ENCODE measurements around the gene TSPAN7.

TSPAN7 gene

GRCh38 chrX:38694394-38694793 lies 133.1 kb downstream of the TSPAN7 start:
- DNase-seq (ENCODE audit: low read depth), result no peak
- no peak for TF ChIP-seq CTCF (conservative IDR thresholded peaks at IDR 0.05; ENCODE audit: low read length)
- no peak overlapping the region for H3K4me3 ChIP-seq (ENCODE audit: low read length)

- TF ChIP-seq CTCF (conservative IDR thresholded peaks at IDR 0.05; ENCODE audit: low read length), result no peak
- DNase-seq (ENCODE audit: low read depth), result no peak
- H3K4me3 ChIP-seq (ENCODE audit: low read length), result no peak overlapping the region
Measured at GRCh38 chrX:38697461-38697860, 136.1 kb downstream of the TSPAN7 start.

- no peak overlapping the region for H3K4me3 ChIP-seq (ENCODE audit: low read length)
- no peak for TF ChIP-seq CTCF (conservative IDR thresholded peaks at IDR 0.05; ENCODE audit: low read length)
- DNase-seq (ENCODE audit: low read depth), result no peak
Measured at GRCh38 chrX:38699121-38699520, 137.8 kb downstream of the TSPAN7 start.

- TF ChIP-seq CTCF (conservative IDR thresholded peaks at IDR 0.05; ENCODE audit: low read length), result no peak
- DNase-seq (ENCODE audit: low read depth), result no peak
- H3K4me3 ChIP-seq (ENCODE audit: low read length), result no peak overlapping the region
Measured at GRCh38 chrX:38699696-38700095, 138.4 kb downstream of the TSPAN7 start.

GRCh38 chrX:38701073-38701472 lies 139.7 kb downstream of the TSPAN7 start:
- TF ChIP-seq CTCF (conservative IDR thresholded peaks at IDR 0.05; ENCODE audit: low read length), result no peak
- no peak for DNase-seq (ENCODE audit: low read depth)
- no peak overlapping the region for H3K4me3 ChIP-seq (ENCODE audit: low read length)

GRCh38 chrX:38704146-38704882 lies 143.0 kb downstream of the TSPAN7 start:
- no peak overlapping the region for H3K4me3 ChIP-seq (ENCODE audit: low read length)
- no peak for DNase-seq (ENCODE audit: low read depth)
- TF ChIP-seq CTCF (conservative IDR thresholded peaks at IDR 0.05; ENCODE audit: low read length), result no peak

GRCh38 chrX:38717871-38718270 lies 156.5 kb downstream of the TSPAN7 start:
- peak; percentile 2 for DNase-seq (ENCODE audit: low read depth)

More at GRCh38 chrX:38717871-38718270, 156.5 kb downstream of the TSPAN7 start:
- no peak overlapping the region for H3K4me3 ChIP-seq (ENCODE audit: low read length)
- peak; percentile 52 for TF ChIP-seq CTCF (conservative IDR thresholded peaks at IDR 0.05; ENCODE audit: low read length)

Data from AG10803 (cell line).